ENCODE data around the gene APMAP. TPM values are rescaled to one million over a fixed set of nuclear protein-coding genes. Genes with fewer than 3 reads are reported as not detected.

The APMAP gene
- total and polyA plus RNA-seq, 2 experiments from 2014 or later = 110 to 123 TPM

DNA sequence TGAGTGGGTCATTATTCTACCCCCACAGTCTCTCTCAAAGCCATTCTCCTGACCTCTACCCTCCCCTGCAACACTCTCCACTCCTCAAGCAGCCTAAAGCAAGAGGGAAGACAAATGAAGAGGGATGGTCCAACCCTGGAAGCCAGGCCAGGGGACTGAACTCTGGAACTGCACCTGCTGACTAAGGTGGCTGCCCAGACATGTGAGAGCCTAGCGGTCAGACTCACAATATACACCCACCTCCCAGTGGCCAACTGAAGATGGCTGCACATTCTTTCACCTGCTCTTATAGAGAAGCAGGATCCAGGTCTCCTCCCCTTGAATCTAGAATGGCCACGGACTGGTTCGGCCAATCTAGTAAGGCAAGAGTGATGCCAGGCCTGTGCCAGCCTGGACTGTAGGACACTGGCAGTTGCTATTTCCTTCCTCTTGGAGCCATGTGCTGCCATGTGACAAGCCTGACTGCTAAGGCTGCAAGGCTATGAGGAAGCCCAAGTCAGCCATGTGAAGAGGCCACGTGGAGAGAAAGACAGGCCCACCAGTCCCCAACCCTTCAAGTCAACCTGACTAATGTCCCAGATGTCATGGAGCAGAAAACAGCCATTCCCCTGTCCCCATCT is 33.5 kb upstream of the APMAP start:
- Histone ChIP-seq H3K9me3 (ENCODE audit: low read depth) (no peaks in the 10 kb centered on the region), H3K9me2 (replicated peaks; ENCODE audit: insufficient read depth) (no peaks in the 10 kb centered on the region), H3K27me3 (no peaks in the 10 kb centered on the region), H3K79me2 (peaks cover 17% of the 10 kb centered on the region), H2AFZ (no peak overlapping the region), H3K4me2 (no peak overlapping the region), H3K36me3 (replicated peaks; ENCODE audit: insufficient read depth, low read depth) (no peaks in the 10 kb centered on the region), H3K27ac (no peak overlapping the region), H4K20me1 (ENCODE audit: insufficient read depth, poor library complexity, severe bottlenecking) (no peaks in the 10 kb centered on the region), H3K4me3 (no peak overlapping the region), H3K4me1 (ENCODE audit: insufficient read depth) (no peaks in the 10 kb centered on the region)
- no peak for DNase-seq (ENCODE audit: low spot score)
- WGBS (ENCODE audit: low lambda C conversion rate, missing lambda C conversion rate) = 98% methylated on average over 4 of the region's 4 CpGs
- TF ChIP-seq EZH2 (IDR thresholded peaks at IDR 0.05; ENCODE audit: borderline replicate concordance) (no peak), CTCF (IDR thresholded peaks at IDR 0.05; ENCODE audit: poor library complexity) (no peak), EZH2phosphoT487 (IDR thresholded peaks at IDR 0.05; ENCODE audit: low read depth, severe bottlenecking, unreplicated experiment) (no peak)

GRCh38 chr20:25025091-25025861 is 32.7 kb upstream of the APMAP start:
- Histone ChIP-seq H3K9me3 (ENCODE audit: low read depth) (no peaks in the 10 kb centered on the region), H3K79me2 (peaks cover 12% of the 10 kb centered on the region), H3K9me2 (replicated peaks; ENCODE audit: insufficient read depth) (no peaks in the 10 kb centered on the region), H3K4me3 (no peak overlapping the region), H3K27me3 (no peaks in the 10 kb centered on the region), H4K20me1 (ENCODE audit: insufficient read depth, poor library complexity, severe bottlenecking) (no peaks in the 10 kb centered on the region), H3K4me1 (ENCODE audit: insufficient read depth) (no peaks in the 10 kb centered on the region), H3K36me3 (replicated peaks; ENCODE audit: insufficient read depth, low read depth) (no peaks in the 10 kb centered on the region), H3K27ac (no peak overlapping the region), H3K4me2 (no peak overlapping the region), H2AFZ (no peak overlapping the region)
- 87% methylated on average over 14 of the region's 14 CpGs for WGBS (ENCODE audit: low lambda C conversion rate, missing lambda C conversion rate)
- TF ChIP-seq EZH2phosphoT487 (IDR thresholded peaks at IDR 0.05; ENCODE audit: low read depth, severe bottlenecking, unreplicated experiment) = no peak
- TF ChIP-seq EZH2 (IDR thresholded peaks at IDR 0.05; ENCODE audit: borderline replicate concordance) = no peak
- TF ChIP-seq CTCF (IDR thresholded peaks at IDR 0.05; ENCODE audit: poor library complexity) = no peak
- no peak for DNase-seq (ENCODE audit: low spot score)

GRCh38 chr20:25024171-25024570 is 31.6 kb upstream of the APMAP start:
- TF ChIP-seq EZH2phosphoT487 (IDR thresholded peaks at IDR 0.05; ENCODE audit: low read depth, severe bottlenecking, unreplicated experiment) (no peak), EZH2 (IDR thresholded peaks at IDR 0.05; ENCODE audit: borderline replicate concordance) (no peak), CTCF (IDR thresholded peaks at IDR 0.05; ENCODE audit: poor library complexity) (no peak)
- Histone ChIP-seq H3K79me2 (peaks cover 12% of the 10 kb centered on the region), H3K9me2 (replicated peaks; ENCODE audit: insufficient read depth) (no peaks in the 10 kb centered on the region), H3K9me3 (ENCODE audit: low read depth) (no peaks in the 10 kb centered on the region), H2AFZ (no peak overlapping the region), H3K4me2 (no peak overlapping the region), H3K4me3 (no peak overlapping the region), H3K27me3 (no peaks in the 10 kb centered on the region), H3K4me1 (ENCODE audit: insufficient read depth) (no peaks in the 10 kb centered on the region), H4K20me1 (ENCODE audit: insufficient read depth, poor library complexity, severe bottlenecking) (no peaks in the 10 kb centered on the region), H3K36me3 (replicated peaks; ENCODE audit: insufficient read depth, low read depth) (no peaks in the 10 kb centered on the region), H3K27ac (no peak overlapping the region)
- 94% methylated on average over 4 of the region's 4 CpGs for WGBS (ENCODE audit: low lambda C conversion rate, missing lambda C conversion rate)
- DNase-seq (ENCODE audit: low spot score) = no peak
